ENCODE results near the gene CHD6.

Gene CHD6

DNA sequence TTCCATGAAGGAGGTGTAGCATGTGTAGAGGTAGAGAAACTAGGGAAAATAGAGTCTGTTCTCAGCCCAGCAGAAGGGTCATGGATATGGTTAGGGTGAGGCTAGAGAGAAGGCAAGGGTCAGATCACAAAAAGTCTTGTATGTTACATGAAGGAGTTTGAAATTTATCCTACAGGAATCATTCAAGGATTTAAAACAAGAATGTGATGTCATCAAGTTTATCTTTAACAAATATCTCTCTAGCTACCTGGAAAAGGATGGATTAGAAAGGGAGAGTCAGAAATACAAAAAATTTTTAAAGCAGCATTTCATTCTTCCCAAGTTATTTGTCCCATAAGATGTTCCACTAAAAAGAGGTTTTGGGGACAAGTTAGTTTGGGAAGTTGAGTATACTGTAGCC, 4.4 kb upstream of the CHD6 start:
- H3K4ac ChIP-seq (ENCODE audit: low read depth in 1 of 2, low read length in 2 of 2) = no peak overlapping the region
- H3K18ac ChIP-seq (ENCODE audit: low read depth in 1 of 2, low read length in 2 of 2) = no peak overlapping the region
- H2BK12ac ChIP-seq (ENCODE audit: low read length in 2 of 2) = no peak overlapping the region
- H2BK5ac ChIP-seq (ENCODE audit: low read depth, low read length, poor library complexity, severe bottlenecking) = no peak overlapping the region
- no peak overlapping the region for H3K27ac ChIP-seq (ENCODE audit: low read length, poor library complexity, severe bottlenecking)
- no peak overlapping the region for H4K8ac ChIP-seq (ENCODE audit: low read length)
- H3K9ac ChIP-seq (ENCODE audit: low read length) = no peak overlapping the region
- H3K79me1 ChIP-seq (replicated peaks; ENCODE audit: low read length, poor library complexity, severe bottlenecking) = no peaks in the 10 kb centered on the region
- no peak overlapping the region for H2BK15ac ChIP-seq (ENCODE audit: low read depth, poor library complexity, severe bottlenecking)
- no peaks in the 10 kb centered on the region for H3K9me3 ChIP-seq (ENCODE audit: control insufficient read depth, low read length)
- no peak overlapping the region for H2AK5ac ChIP-seq (ENCODE audit: low read length, severe bottlenecking)
- no peak for DNase-seq
- H2AFZ ChIP-seq (ENCODE audit: low read depth, low read length) = no peak overlapping the region
- no peak overlapping the region for H3K4me3 ChIP-seq (ENCODE audit: insufficient read depth in 1 of 2, low read depth in 1 of 2, low read length in 2 of 2)
- H3K27me3 ChIP-seq (ENCODE audit: control insufficient read depth in 1 of 2, insufficient read depth in 1 of 2, low read length in 2 of 2) = peaks cover 0 to 15% of the 10 kb centered on the region in 2 experiments
- no peak overlapping the region for H2BK120ac ChIP-seq (ENCODE audit: low read depth, low read length)
- no peak overlapping the region for H4K91ac ChIP-seq (ENCODE audit: low read length)
- H3K4me1 ChIP-seq (ENCODE audit: control insufficient read depth, insufficient read depth, low read depth, low read length) = no peaks in the 10 kb centered on the region
- no peak overlapping the region for H3K4me2 ChIP-seq (ENCODE audit: low read length, poor library complexity, severe bottlenecking)
- H3K14ac ChIP-seq (ENCODE audit: low read length in 2 of 2) = no peak overlapping the region
- no peak overlapping the region for H3K23ac ChIP-seq (ENCODE audit: low read length in 2 of 2)
- no peaks in the 10 kb centered on the region for H3K36me3 ChIP-seq (ENCODE audit: control insufficient read depth in 1 of 2, insufficient read depth in 2 of 2, low read depth in 1 of 2, low read length in 2 of 2)

GRCh38 chr20:41621971-41622370, 3.8 kb upstream of the CHD6 start:
- Histone ChIP-seq H2AFZ (ENCODE audit: low read depth, low read length) (no peak overlapping the region), H2BK5ac (ENCODE audit: low read depth, low read length, poor library complexity, severe bottlenecking) (no peak overlapping the region), H3K27me3 (ENCODE audit: control insufficient read depth in 1 of 2, insufficient read depth in 1 of 2, low read length in 2 of 2) (peaks cover 0 to 15% of the 10 kb centered on the region in 2 experiments), H2BK12ac (ENCODE audit: low read length in 2 of 2) (no peak overlapping the region), H3K9ac (ENCODE audit: low read length) (no peak overlapping the region), H3K4me3 (ENCODE audit: insufficient read depth in 1 of 2, low read depth in 1 of 2, low read length in 2 of 2) (no peak overlapping the region), H2AK5ac (ENCODE audit: low read length, severe bottlenecking) (no peak overlapping the region), H3K79me1 (replicated peaks; ENCODE audit: low read length, poor library complexity, severe bottlenecking) (no peaks in the 10 kb centered on the region), H2BK120ac (ENCODE audit: low read depth, low read length) (no peak overlapping the region), H3K36me3 (ENCODE audit: control insufficient read depth in 1 of 2, insufficient read depth in 2 of 2, low read depth in 1 of 2, low read length in 2 of 2) (no peaks in the 10 kb centered on the region), H3K23ac (ENCODE audit: low read length in 2 of 2) (no peak overlapping the region), H2BK15ac (ENCODE audit: low read depth, poor library complexity, severe bottlenecking) (no peak overlapping the region), H3K9me3 (ENCODE audit: control insufficient read depth, low read length) (no peaks in the 10 kb centered on the region), H3K27ac (ENCODE audit: low read length, poor library complexity, severe bottlenecking) (no peak overlapping the region), H3K18ac (ENCODE audit: low read depth in 1 of 2, low read length in 2 of 2) (no peak overlapping the region), H4K91ac (ENCODE audit: low read length) (no peak overlapping the region), H4K8ac (ENCODE audit: low read length) (no peak overlapping the region), H3K4me1 (ENCODE audit: control insufficient read depth, insufficient read depth, low read depth, low read length) (no peaks in the 10 kb centered on the region), H3K4ac (ENCODE audit: low read depth in 1 of 2, low read length in 2 of 2) (no peak overlapping the region), H3K14ac (ENCODE audit: low read length in 2 of 2) (no peak overlapping the region), H3K4me2 (ENCODE audit: low read length, poor library complexity, severe bottlenecking) (no peak overlapping the region)
- WGBS = 73% methylated on average over 1 of the region's 2 CpGs
- no peak for DNase-seq

DNA sequence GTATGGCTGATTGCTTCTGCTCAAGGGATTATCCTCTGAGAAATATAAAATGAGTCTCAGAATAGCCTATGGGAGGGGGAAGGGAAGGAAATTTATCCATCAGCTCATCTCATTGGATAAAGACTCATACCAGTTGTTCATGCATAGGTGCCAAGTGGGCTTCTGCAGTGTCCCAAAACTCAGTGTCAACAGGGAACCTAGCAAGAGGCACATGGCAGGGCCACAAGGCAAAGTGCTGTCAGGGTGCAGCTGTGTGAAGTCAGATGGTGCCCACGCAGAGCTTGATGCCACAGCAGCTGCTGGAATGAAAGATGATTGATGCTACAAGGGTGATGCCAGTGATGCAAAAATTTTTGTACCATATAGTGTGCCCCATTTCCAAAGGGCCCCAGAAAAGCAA, 3.2 kb upstream of the CHD6 start:
- Histone ChIP-seq H3K18ac (ENCODE audit: low read depth in 1 of 2, low read length in 2 of 2) (no peak overlapping the region), H4K91ac (ENCODE audit: low read length) (no peak overlapping the region), H2AK5ac (ENCODE audit: low read length, severe bottlenecking) (no peak overlapping the region), H3K4me2 (ENCODE audit: low read length, poor library complexity, severe bottlenecking) (no peak overlapping the region), H3K4me1 (ENCODE audit: control insufficient read depth, insufficient read depth, low read depth, low read length) (no peaks in the 10 kb centered on the region), H3K36me3 (ENCODE audit: control insufficient read depth in 1 of 2, insufficient read depth in 2 of 2, low read depth in 1 of 2, low read length in 2 of 2) (no peaks in the 10 kb centered on the region), H3K79me1 (replicated peaks; ENCODE audit: low read length, poor library complexity, severe bottlenecking) (no peaks in the 10 kb centered on the region), H3K23ac (ENCODE audit: low read length in 2 of 2) (no peak overlapping the region), H4K8ac (ENCODE audit: low read length) (no peak overlapping the region), H3K4me3 (ENCODE audit: insufficient read depth in 1 of 2, low read depth in 1 of 2, low read length in 2 of 2) (no peak overlapping the region), H3K4ac (ENCODE audit: low read depth in 1 of 2, low read length in 2 of 2) (no peak overlapping the region), H2AFZ (ENCODE audit: low read depth, low read length) (no peak overlapping the region), H2BK5ac (ENCODE audit: low read depth, low read length, poor library complexity, severe bottlenecking) (no peak overlapping the region), H3K14ac (ENCODE audit: low read length in 2 of 2) (no peak overlapping the region), H3K27ac (ENCODE audit: low read length, poor library complexity, severe bottlenecking) (no peak overlapping the region), H3K27me3 (ENCODE audit: control insufficient read depth in 1 of 2, insufficient read depth in 1 of 2, low read length in 2 of 2) (peaks cover 0 to 15% of the 10 kb centered on the region in 2 experiments), H3K9ac (ENCODE audit: low read length) (no peak overlapping the region), H2BK15ac (ENCODE audit: low read depth, poor library complexity, severe bottlenecking) (no peak overlapping the region), H3K9me3 (ENCODE audit: control insufficient read depth, low read length) (no peaks in the 10 kb centered on the region), H2BK120ac (ENCODE audit: low read depth, low read length) (no peak overlapping the region), H2BK12ac (ENCODE audit: low read length in 2 of 2) (no peak overlapping the region)
- 73% methylated on average over 1 of the region's 1 CpG for WGBS
- no peak for DNase-seq

GRCh38 chr20:41619360-41620100, 1.4 kb upstream of the CHD6 start:
- Histone ChIP-seq H3K4me2 (ENCODE audit: low read length, poor library complexity, severe bottlenecking) (no peak overlapping the region), H3K27ac (ENCODE audit: low read length, poor library complexity, severe bottlenecking) (no peak overlapping the region), H2BK12ac (ENCODE audit: low read length in 2 of 2) (no peak overlapping the region), H3K14ac (ENCODE audit: low read length in 2 of 2) (no peak overlapping the region), H3K18ac (ENCODE audit: low read depth in 1 of 2, low read length in 2 of 2) (no peak overlapping the region), H3K79me1 (replicated peaks; ENCODE audit: low read length, poor library complexity, severe bottlenecking) (peaks cover 2% of the 10 kb centered on the region), H2BK5ac (ENCODE audit: low read depth, low read length, poor library complexity, severe bottlenecking) (no peak overlapping the region), H2AFZ (ENCODE audit: low read depth, low read length) (no peak overlapping the region), H3K27me3 (ENCODE audit: control insufficient read depth in 1 of 2, insufficient read depth in 1 of 2, low read length in 2 of 2) (peaks cover 0 to 15% of the 10 kb centered on the region in 2 experiments), H2AK5ac (ENCODE audit: low read length, severe bottlenecking) (no peak overlapping the region), H2BK15ac (ENCODE audit: low read depth, poor library complexity, severe bottlenecking) (no peak overlapping the region), H3K4me1 (ENCODE audit: control insufficient read depth, insufficient read depth, low read depth, low read length) (no peaks in the 10 kb centered on the region), H4K91ac (ENCODE audit: low read length) (no peak overlapping the region), H2BK120ac (ENCODE audit: low read depth, low read length) (no peak overlapping the region), H3K9ac (ENCODE audit: low read length) (peak overlapping the region; percentile 75), H3K4ac (ENCODE audit: low read depth in 1 of 2, low read length in 2 of 2) (no peak overlapping the region), H3K9me3 (ENCODE audit: control insufficient read depth, low read length) (no peaks in the 10 kb centered on the region), H3K4me3 (ENCODE audit: insufficient read depth in 1 of 2, low read depth in 1 of 2, low read length in 2 of 2) (peak overlapping the region in 1 of 2 experiments; percentile 82), H3K23ac (ENCODE audit: low read length in 2 of 2) (no peak overlapping the region), H4K8ac (ENCODE audit: low read length) (no peak overlapping the region), H3K36me3 (ENCODE audit: control insufficient read depth in 1 of 2, insufficient read depth in 2 of 2, low read depth in 1 of 2, low read length in 2 of 2) (no peaks in the 10 kb centered on the region)
- WGBS = 68% methylated on average over 5 of the region's 5 CpGs
- DNase-seq = no peak
